Kidney (tissue), 14 donors: ENCODE data around the gene ZNF442. TPM values are rescaled to one million over a fixed set of nuclear protein-coding genes. Genes with fewer than 3 reads are reported as not detected.
"Not testable (repeated sequence)": the region's sequence is repeated elsewhere in the genome, so short reads cannot be mapped to it uniquely, and the experiment has no call there.

Experiments
- DNase-seq, 5 donors: peaks; one replicate each; pipeline ENCODE4 v3.0.0-alpha.2; 2013 to 2020
- FAIRE-seq: peaks from 2 replicates; lab custom pipeline; 2012; peaks lifted over from hg19 to GRCh38; lab: Jason Lieb, UNC
- H3K27ac ChIP-seq, 2 donors: one replicate each; pipeline ENCODE4 v1.7.0; 2013; ENCODE audit warnings: low read depth in 2 of 2, low read length in 2 of 2, inconsistent platforms in 1 of 2
- H3K27me3 ChIP-seq: one replicate; pipeline ENCODE4 v1.7.1; 2013; ENCODE audit warnings: low read length, inconsistent platforms; ENCODE audit not compliant: control insufficient read depth, insufficient read depth
- H3K36me3 ChIP-seq, 3 donors: one replicate each; pipeline versions ENCODE4 v1.7.0 to v1.7.1; 2013; ENCODE audit warnings: low read length in 3 of 3, control low read depth in 1 of 3, inconsistent platforms in 1 of 3; ENCODE audit not compliant: insufficient read depth in 3 of 3, control insufficient read depth in 2 of 3
- H3K4me1 ChIP-seq, 3 donors: one replicate each; pipeline versions ENCODE4 v1.7.0 to v1.7.1; 2013; ENCODE audit warnings: low read length in 3 of 3, inconsistent platforms in 1 of 3, low read depth in 1 of 3; ENCODE audit not compliant: control insufficient read depth in 2 of 3, insufficient read depth in 2 of 3
- H3K4me3 ChIP-seq, 3 donors: one replicate each; pipeline versions ENCODE4 v1.7.0 to v1.8.1; 2013; ENCODE audit warnings: low read length in 3 of 3, control low read depth in 1 of 3, inconsistent platforms in 1 of 3
- H3K9ac ChIP-seq, 3 donors: one replicate each; pipeline versions ENCODE4 v1.7.0 to v1.7.1; 2013; ENCODE audit warnings: low read length in 3 of 3, control low read depth in 1 of 3, inconsistent platforms in 1 of 3
- H3K9me3 ChIP-seq, 3 donors: one replicate each; pipeline versions ENCODE4 v1.7.0 to v1.7.1; 2013; ENCODE audit warnings: low read length in 3 of 3, control low read depth in 1 of 3, inconsistent platforms in 1 of 3; ENCODE audit not compliant: control insufficient read depth in 2 of 3, insufficient read depth in 1 of 3
- intact Hi-C: fragments of 100-400 bp; cut with DNase I; formaldehyde crosslinking; loops from one replicate; pipeline ENCODE4 v1.11.1; 2022
- polyA plus RNA-seq: library from polyadenylated mRNA; stranded (reverse); fragments of 350-450 nt; fragmentation: Illumina TruSeq; extraction: RNeasy Lipid Tissue Mini Kit (QIAGEN cat#74804); gene quantifications from one replicate; pipeline ENCODE4 v1.2.3, GENCODE V29; 2014; ENCODE audit warnings: low read depth, low replicate concordance; ENCODE audit not compliant: insufficient read depth
- total RNA-seq: library from RNA; stranded (reverse); fragmentation: NEBNext Ultra II Directional; extraction: Animal tissue kit (Norgen Biotek cat#: 25700); gene quantifications from one replicate; pipeline ENCODE4 v1.2.1, GENCODE V29; 2021
- TF ChIP-seq, protein P1 (sequence below): IDR thresholded peaks from 3 replicates; pipeline ENCODE4 v1.5.1; 2012; ENCODE audit warnings: mild to moderate bottlenecking, moderate library complexity, borderline replicate concordance; ENCODE audit not compliant: insufficient read depth; ENCODE audit errors: extremely low read depth
- donor health status: control.
- donor health status: control.
- donor health status: control.
- donor health status: control.
- donor health status: control.
- donor health status: DM: yes; HTN: yes; CAD: no.
- donor health status: Normal renal cell carcinoma (clear cell type).

ZNF442 gene
- total and polyA plus RNA-seq, 2 donors from 2014 or later = 2.1 to 9.1 TPM

GRCh38 chr19:12391148-12391547, 25.7 kb upstream of the ZNF442 start:
- H3K4me1 ChIP-seq, DNase-seq, H3K27me3 ChIP-seq, H3K4me3 ChIP-seq, H3K27ac ChIP-seq, H3K9me3 ChIP-seq, intact Hi-C loops, FAIRE-seq, H3K9ac ChIP-seq: not testable (repeated sequence)
- H3K36me3 ChIP-seq = peaks cover 3 to 11% (median 10%) of the 10 kb centered on the region in 3 donors

- intact Hi-C loops, H3K9me3 ChIP-seq, H3K4me1 ChIP-seq, DNase-seq, H3K36me3 ChIP-seq, H3K9ac ChIP-seq, H3K27ac ChIP-seq, H3K4me3 ChIP-seq, FAIRE-seq, H3K27me3 ChIP-seq: not testable (repeated sequence)
Observed at GRCh38 chr19:12386365-12386764, 20.9 kb upstream of the ZNF442 start.

GRCh38 chr19:12380444-12380737, 14.9 kb upstream of the ZNF442 start:
- H3K4me3 ChIP-seq = no peak overlapping the region
- TF ChIP-seq, protein P1, sequence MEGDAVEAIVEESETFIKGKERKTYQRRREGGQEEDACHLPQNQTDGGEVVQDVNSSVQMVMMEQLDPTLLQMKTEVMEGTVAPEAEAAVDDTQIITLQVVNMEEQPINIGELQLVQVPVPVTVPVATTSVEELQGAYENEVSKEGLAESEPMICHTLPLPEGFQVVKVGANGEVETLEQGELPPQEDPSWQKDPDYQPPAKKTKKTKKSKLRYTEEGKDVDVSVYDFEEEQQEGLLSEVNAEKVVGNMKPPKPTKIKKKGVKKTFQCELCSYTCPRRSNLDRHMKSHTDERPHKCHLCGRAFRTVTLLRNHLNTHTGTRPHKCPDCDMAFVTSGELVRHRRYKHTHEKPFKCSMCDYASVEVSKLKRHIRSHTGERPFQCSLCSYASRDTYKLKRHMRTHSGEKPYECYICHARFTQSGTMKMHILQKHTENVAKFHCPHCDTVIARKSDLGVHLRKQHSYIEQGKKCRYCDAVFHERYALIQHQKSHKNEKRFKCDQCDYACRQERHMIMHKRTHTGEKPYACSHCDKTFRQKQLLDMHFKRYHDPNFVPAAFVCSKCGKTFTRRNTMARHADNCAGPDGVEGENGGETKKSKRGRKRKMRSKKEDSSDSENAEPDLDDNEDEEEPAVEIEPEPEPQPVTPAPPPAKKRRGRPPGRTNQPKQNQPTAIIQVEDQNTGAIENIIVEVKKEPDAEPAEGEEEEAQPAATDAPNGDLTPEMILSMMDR = no peak
- no peaks in the 10 kb centered on the region for H3K27me3 ChIP-seq
- no peak overlapping the region for H3K9ac ChIP-seq
- peaks cover 0 to 24% (median 6%) of the 10 kb centered on the region in 3 donors for H3K9me3 ChIP-seq
- no peak for FAIRE-seq
- DNase-seq = no peak
- H3K27ac ChIP-seq = no peak overlapping the region
- peaks cover 0 to 11% (median 5%) of the 10 kb centered on the region in 3 donors for H3K36me3 ChIP-seq
- intact Hi-C loops = no loop called here
- H3K4me1 ChIP-seq = no peaks in the 10 kb centered on the region

- no peaks in the 10 kb centered on the region for H3K4me1 ChIP-seq
- DNase-seq = no peak
- FAIRE-seq = no peak
Observed at GRCh38 chr19:12379732-12380443, 14.4 kb upstream of the ZNF442 start.

More at GRCh38 chr19:12379732-12380443, 14.4 kb upstream of the ZNF442 start:
- Histone ChIP-seq H3K36me3 (peaks cover 0 to 11% (median 5%) of the 10 kb centered on the region in 3 donors), H3K4me3 (no peak overlapping the region), H3K27me3 (no peaks in the 10 kb centered on the region), H3K9me3 (peaks cover 0 to 24% (median 6%) of the 10 kb centered on the region in 3 donors), H3K9ac (no peak overlapping the region), H3K27ac (no peak overlapping the region)
- TF ChIP-seq, protein P1 = no peak
- intact Hi-C loops = no loop called here
